CD1c-positive myeloid dendritic cell (primary cell): Measurements from ENCODE around the gene NDST4.
"Not testable (repeated sequence)": the region's sequence is repeated elsewhere in the genome, so short reads cannot be mapped to it uniquely, and the experiment has no call there.

Experiments used
- DNase-seq: peaks from one replicate; pipeline ENCODE4 v3.0.0-alpha.2; 2016; ENCODE audit errors: extremely low spot score

Gene NDST4

DNA sequence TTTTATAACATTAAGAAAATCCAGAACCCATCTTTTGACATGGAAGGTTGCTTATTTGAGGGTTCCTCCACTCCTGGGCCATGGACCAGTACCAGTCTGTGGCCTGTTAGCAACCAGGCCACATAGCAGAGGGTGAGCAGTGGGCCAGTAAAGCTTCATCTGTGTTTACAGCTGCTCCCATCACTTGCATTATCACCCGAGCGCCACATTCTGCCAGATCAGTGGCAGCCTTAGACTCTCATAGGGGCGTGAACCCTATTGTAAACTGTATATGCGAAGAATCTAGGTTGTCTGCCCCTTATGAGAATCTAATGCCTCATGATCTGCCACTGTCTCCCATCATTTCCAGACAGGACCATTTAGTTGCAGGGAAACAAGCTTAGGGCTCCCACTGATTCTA, 58.6 kb downstream of the NDST4 start:
- no peak for DNase-seq

GRCh38 chr4:115053313-115053712, 60.1 kb downstream of the NDST4 start:
- DNase-seq = no peak

- no peak for DNase-seq
Measured at GRCh38 chr4:115042496-115042895, 70.9 kb downstream of the NDST4 start.

DNA sequence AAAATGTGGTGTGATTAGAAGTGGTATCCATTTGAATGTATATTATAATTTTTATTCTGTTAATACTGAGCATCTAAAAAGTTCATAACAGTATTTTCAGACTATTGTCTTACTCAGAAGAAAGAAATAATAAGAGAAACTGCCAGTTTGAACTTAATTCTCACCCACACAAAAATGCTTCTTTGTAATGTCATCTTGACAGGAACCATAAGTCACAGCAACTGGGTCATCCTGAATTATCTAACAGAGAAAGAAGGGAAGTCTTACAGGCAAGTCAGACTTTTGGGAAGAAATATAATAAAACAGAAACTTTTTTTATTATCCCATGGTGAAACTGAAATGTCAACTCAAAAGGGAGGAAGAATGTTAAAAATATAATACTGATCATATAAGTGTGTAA, 83.1 kb downstream of the NDST4 start:
- no peak for DNase-seq

DNA sequence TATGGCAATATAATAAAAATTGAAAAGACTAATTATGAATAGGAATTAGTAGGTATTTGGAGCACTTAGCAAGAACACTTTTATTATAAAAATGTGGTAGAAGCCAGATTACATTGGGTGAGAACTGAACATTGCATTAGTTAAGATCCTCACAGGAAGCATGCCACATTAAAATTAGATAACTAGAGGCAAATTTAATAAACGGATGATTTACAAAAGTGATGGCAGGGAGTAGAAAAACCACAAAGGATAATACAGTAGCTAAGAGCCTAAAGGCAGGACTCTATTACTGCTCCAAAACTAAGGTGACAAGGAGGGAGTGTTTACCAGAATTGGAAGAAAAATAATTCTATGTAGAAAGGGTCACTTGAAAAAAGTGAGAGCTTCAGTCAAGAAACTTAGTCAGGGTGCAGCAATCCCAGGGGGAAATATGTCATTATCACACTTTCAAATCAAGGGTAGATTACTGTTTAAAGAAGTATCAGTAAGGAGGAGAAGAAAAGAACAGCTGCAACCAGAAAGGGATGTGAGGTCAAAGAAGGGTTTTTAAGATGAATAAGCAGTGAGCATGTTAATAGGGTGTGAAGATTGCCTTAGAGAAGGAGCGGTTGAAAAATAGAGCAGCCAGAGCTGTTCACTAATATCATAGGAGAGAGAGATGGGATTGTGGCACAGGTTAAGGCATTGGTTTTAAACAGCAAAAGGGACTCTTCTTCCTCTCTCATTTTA, 84.6 kb downstream of the NDST4 start:
- no peak for DNase-seq

GRCh38 chr4:114999880-115000279, 113.5 kb downstream of the NDST4 start:
- DNase-seq = no peak

- DNase-seq = no peak
Measured at GRCh38 chr4:114998316-114998715, 115.1 kb downstream of the NDST4 start.

- DNase-seq = no peak
Measured at GRCh38 chr4:114997576-114998247, 115.7 kb downstream of the NDST4 start.

- DNase-seq = no peak
Measured at GRCh38 chr4:114986133-114986532, 127.3 kb downstream of the NDST4 start.

DNA sequence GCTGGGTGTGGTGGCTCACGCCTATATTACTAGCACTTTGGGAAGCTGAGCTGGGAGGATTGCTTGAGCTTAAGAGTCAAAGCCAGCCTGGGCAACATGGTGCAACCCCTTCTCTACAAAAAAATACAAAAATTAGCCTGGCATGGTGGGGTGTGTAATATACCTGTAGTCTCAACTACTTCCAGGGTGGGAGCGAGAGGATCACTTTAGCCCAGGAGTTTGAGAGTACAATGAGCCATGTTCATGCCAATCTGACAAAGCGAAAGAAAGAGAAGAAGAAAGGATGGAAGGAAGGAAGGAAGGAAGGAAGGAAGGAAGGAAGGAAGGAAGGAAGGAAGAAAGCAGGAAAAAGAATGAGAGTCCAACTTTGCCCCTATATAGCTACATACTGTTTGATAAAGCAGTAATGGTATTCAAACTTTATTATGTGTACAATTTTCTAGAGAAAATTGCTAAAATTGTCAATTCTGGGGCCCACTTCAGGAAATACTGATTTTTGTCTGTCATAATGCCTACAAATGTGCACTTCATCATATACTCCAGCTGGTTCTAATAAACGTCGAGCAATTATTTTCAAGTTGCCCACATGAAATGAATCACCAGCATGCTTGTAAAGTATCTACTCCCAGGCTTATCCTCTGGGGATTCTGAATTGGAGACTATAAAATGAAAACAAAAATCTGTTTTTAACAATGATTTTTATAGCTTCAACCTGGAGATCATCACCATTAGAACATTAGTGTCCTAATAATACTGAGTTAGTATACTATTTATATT, 132.3 kb downstream of the NDST4 start:
- DNase-seq = no peak

DNA sequence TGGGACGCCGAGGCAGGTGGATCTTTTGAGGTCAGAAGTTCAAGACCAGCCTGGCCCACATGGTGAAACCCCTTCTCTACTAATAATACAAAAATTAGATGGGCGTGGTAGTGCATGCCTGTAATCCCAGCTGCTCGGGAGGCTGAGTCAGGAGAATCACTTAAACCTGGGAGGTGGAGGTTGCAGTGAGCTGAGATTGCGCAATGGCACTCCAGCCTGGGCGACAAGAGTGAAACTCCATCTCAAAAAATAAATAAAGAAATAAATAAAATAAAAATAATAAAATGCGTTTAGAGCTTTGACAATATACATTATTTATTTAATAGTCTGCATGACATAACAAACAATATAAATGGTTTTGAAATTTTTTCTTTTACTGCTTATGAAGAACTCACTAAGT, 133.0 kb downstream of the NDST4 start:
- not testable (repeated sequence) for DNase-seq

DNA sequence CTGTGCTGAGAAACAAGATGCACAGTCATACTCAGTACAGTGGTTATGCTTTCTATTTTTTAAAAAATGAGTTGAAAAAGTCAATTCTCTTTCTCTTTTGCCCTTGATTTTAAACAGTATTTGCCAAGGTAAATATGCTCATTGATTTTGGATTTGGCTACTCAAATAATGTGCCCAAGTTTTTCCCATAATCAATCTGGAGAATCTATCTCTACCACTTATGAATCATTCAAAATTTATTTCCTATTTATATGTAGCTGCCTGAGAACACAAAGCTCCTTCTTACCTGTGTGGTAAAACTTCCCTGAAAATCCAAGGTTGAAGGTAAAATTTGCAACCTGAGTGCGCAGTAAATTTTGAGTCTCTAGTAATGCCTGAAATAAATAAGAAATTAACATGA, 136.5 kb downstream of the NDST4 start:
- no peak for DNase-seq

- no peak for DNase-seq
Measured at GRCh38 chr4:114964026-114964425, 149.4 kb downstream of the NDST4 start.

- no peak for DNase-seq
Measured at GRCh38 chr4:114945616-114946015, 167.8 kb downstream of the NDST4 start.

GRCh38 chr4:114941503-114941902, 171.9 kb downstream of the NDST4 start:
- DNase-seq = no peak

DNA sequence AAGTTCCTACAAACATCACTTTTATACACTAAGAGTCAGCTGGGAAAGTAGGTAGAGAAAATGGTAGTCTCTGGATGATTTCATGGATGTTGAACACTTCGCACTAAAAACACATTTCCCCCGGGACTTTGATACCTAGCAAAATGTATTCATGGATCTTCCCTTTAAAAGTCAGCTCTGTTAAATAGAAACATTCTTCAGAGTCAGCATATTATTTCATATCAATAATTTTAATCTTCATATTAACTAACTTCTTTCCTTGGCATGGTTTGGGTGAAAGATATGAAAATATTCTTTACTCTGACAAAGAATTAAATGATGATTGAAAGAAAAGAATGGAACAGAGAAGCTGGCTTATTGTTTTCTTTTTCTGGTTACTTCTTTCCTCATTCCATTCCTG, 185.5 kb downstream of the NDST4 start:
- DNase-seq = no peak

DNA sequence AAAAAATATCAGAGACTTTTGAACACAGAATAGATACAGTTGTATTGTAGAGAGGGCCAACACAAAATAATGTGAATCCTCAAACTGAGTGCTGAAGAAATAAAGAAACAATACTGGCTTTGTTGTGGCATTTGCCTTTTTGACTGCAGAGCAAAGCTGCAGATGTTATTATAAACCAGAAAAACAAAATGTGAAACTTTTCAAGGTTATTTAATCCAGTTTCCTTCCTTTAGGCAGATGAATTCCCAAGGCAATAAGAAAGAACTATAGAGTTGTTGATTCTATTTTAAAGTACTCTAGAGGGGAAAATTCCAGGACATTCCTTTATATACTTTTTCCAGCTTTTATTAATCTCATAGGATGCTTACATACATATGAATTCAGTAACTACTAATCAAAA, 186.8 kb downstream of the NDST4 start:
- no peak for DNase-seq

GRCh38 chr4:114924311-114924710, 189.1 kb downstream of the NDST4 start:
- DNase-seq = no peak

GRCh38 chr4:114922592-114922933, 190.9 kb downstream of the NDST4 start:
- no peak for DNase-seq

- DNase-seq = no peak
Measured at GRCh38 chr4:114921790-114922591, 191.4 kb downstream of the NDST4 start.

DNA sequence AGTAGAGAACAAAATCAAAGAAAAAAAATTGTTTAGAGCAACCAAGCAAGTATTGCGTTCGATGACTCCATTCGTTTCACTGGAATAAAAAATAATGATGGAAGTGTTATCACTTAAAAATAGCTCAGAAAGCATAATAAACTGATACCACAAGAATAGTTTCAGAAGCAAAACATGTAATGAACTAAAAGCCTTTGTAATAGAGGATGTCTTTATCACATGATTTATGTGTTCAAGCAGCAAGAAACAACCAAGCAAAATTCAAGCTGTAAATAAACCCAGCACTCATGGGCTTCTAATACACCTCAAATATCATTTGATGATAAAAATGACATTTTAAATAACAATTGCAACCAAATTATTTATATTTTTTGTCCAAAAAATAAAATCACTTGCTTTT, 192.2 kb downstream of the NDST4 start:
- no peak for DNase-seq

- no peak for DNase-seq
Measured at GRCh38 chr4:114911111-114911510, 202.3 kb downstream of the NDST4 start.
